AG09319 (cell line): ENCODE data around the gene C1orf105.

Experiments used
- DNase-seq: peaks from one replicate; pipeline ENCODE4 v3.0.0-alpha.2; 2010; ENCODE audit warnings: low read depth; ENCODE audit errors: extremely low read depth
- TF ChIP-seq, protein P1 (sequence below): IDR thresholded peaks from 2 replicates; pipeline ENCODE4 v1.5.1; 2011; ENCODE audit warnings: low read depth, mild to moderate bottlenecking, inconsistent platforms, low read length, moderate library complexity

The C1orf105 gene

DNA sequence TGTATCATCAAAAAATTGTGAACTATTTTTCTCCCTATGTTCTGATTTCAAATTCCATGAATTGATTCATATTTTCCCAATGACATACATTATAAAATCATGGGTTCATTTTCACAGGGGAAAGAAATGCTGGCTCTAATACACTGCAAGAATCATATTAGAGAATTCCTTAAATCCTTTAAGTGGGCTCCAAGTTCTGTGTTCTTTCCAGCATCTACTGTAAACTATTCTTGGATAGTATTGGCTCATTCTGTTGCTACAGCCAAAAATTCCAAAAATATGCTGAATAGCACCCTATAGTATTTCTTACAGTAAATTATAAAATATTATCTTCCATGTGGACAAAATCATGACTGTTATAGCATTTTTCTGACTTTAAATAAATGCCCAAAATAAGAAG is 19.0 kb upstream of the C1orf105 start:
- DNase-seq, result no peak
- TF ChIP-seq, protein P1, sequence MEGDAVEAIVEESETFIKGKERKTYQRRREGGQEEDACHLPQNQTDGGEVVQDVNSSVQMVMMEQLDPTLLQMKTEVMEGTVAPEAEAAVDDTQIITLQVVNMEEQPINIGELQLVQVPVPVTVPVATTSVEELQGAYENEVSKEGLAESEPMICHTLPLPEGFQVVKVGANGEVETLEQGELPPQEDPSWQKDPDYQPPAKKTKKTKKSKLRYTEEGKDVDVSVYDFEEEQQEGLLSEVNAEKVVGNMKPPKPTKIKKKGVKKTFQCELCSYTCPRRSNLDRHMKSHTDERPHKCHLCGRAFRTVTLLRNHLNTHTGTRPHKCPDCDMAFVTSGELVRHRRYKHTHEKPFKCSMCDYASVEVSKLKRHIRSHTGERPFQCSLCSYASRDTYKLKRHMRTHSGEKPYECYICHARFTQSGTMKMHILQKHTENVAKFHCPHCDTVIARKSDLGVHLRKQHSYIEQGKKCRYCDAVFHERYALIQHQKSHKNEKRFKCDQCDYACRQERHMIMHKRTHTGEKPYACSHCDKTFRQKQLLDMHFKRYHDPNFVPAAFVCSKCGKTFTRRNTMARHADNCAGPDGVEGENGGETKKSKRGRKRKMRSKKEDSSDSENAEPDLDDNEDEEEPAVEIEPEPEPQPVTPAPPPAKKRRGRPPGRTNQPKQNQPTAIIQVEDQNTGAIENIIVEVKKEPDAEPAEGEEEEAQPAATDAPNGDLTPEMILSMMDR, result no peak

DNA sequence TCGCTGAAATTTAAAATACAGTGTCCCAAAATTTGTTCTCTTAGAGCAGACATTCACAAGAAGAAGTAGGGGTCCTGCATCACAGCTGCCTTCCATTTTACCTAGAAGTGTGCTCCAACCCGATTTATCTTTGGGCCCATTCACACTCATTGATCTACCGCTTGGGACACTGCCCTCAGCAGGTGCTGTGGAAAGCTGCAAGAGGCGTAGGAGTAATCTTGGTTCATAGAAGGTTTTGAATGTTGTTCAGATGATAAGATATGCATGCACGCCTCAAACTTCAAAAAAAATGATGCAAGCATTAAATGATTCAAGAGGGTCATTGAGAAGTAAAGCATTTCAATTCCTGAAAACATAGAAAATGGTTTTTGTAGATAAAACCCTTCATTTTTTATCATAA is 18.6 kb upstream of the C1orf105 start:
- TF ChIP-seq, protein P1, result no peak; the same call in 1 of the 2 replicates
- DNase-seq, result no peak

DNA sequence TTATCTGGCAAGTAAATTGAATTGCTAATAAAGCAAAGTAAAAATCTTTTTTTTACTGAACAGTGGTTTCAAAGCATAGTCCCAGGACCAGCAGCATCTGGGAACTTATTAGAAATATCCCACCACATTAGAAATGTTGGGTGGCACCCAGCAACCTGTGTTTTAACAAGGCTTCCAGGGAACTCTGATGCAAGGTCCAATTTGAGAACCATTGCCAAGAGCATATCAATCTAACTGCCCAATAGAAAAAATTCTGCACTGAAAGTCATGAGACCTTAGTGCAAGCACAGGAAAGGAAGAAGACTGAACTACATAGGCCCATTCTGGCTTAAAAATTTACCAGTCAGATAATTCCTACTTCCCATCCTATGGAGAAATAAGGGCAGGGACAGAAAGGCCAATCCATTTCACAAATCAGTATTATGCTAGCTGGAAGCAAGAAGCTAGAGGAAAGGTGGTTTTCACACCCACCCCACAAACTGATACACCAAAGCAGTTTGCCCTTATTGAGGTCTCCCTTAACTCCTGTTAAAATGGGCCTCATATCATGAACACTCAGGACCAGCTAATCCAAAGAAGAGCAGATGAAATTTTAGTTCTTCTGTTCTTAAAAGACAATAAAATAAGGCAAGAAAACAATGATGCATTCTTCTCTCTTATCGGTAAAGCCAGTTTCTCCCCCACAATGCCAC is 17.5 kb upstream of the C1orf105 start:
- TF ChIP-seq, protein P1, result no peak
- DNase-seq, result no peak

DNA sequence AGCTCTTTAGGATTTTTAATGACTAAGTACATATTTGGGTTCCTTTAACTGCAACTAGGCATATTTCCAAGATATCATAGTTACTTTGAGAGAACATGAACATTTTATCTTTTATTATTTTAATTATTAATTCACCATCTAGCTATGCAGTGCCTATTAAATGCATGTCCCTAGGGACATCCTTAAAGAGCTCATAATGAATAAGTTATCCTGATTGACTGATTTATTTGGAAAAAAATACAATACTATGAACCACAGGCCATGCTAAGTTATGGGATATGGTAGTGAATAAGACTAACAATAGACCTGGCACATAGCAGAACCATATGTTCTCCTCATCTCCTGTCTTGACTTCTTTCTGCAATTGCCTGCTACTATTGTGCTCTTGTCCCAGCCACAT is 16.4 kb upstream of the C1orf105 start:
- DNase-seq, result no peak
- TF ChIP-seq, protein P1, result no peak

DNA sequence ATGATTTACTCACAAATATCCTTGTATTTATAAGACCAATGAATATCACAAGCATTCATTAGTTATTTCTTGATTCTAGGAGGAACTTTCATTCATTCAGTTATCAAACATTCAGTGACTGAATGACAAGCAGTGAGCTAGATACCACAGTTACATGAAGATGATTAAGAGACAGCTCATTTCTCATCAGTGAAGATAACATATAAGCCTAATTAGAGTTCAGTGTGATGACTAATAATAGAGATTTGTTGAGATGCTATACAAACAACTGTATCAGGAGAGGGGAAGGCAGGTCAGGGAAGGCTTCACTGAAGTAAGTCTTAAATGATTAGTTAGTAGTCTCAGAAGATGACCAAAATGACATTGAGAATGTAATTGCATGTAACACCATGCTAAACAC is 14.6 kb upstream of the C1orf105 start:
- TF ChIP-seq, protein P1, result no peak
- no peak for DNase-seq

DNA sequence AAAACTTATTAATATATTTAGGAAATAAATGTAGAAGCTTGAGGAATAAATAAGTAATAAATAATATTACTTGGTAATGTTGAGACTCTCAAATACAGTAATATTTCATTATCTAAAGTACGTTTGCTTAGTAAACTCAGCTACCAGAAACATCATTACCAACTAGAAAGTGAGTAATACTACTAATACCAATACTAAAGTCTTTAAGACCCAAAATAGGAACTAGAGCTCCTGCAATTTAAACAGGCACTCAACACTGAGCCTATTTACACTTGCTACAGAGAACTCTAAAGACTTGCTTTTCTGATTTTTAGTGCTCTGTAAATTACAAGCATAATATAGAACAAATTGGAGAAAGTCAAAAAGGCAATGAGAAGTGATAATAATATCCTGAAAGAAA is 13.5 kb upstream of the C1orf105 start:
- DNase-seq, result no peak
- TF ChIP-seq, protein P1, result no peak

DNA sequence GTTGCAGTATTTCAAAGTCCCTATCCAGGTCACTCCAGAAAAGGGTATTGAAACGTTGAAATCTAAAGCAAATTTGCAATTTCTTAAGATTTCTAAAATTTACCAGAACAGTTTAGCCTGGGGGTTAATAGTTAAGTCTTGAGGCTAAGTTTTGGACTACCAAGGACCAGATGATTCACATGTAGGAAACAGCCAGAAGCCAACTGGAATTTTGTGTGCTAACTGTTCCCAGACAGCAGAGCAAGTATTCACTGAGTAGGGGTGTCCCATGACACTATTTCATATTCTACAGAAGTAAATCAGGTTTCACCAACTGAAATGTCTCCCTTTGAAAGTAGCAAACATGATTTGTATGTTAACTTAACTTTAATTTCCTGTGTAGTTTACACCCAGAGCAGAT is 11.5 kb upstream of the C1orf105 start:
- TF ChIP-seq, protein P1, result no peak
- no peak for DNase-seq
